ENCODE data around the gene CASZ1.

CASZ1 gene

GRCh38 chr1:10795276-10796021 lies 997 bp downstream of the CASZ1 start:
- DNase-seq = no peak

GRCh38 chr1:10794724-10795275 lies 1.6 kb downstream of the CASZ1 start:
- DNase-seq = no peak

DNA sequence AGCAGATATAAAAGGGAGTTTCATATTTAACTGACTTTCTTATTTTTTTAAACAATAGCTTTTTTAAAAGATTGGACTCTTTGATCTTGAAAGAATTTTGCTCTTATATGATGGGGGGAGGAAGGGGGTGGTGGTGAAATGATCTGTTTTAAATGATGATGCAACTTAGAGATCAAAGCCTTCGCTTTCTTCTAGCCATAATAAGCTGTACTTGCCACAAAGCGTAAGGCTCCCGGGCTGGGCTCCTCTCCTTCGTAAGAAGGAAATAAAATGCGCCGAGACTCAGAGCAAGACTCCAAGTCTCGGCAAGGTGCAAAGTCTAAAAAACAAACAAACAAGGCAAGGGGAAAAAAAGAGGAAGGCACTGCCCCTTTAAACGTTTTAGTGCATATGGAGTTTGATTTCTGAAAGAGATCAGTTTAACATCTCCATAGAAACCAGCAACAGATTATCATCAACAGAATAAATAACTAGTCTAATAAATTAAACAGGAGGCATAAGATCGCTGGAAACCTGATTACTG lies 3.3 kb downstream of the CASZ1 start:
- DNase-seq = no peak

DNA sequence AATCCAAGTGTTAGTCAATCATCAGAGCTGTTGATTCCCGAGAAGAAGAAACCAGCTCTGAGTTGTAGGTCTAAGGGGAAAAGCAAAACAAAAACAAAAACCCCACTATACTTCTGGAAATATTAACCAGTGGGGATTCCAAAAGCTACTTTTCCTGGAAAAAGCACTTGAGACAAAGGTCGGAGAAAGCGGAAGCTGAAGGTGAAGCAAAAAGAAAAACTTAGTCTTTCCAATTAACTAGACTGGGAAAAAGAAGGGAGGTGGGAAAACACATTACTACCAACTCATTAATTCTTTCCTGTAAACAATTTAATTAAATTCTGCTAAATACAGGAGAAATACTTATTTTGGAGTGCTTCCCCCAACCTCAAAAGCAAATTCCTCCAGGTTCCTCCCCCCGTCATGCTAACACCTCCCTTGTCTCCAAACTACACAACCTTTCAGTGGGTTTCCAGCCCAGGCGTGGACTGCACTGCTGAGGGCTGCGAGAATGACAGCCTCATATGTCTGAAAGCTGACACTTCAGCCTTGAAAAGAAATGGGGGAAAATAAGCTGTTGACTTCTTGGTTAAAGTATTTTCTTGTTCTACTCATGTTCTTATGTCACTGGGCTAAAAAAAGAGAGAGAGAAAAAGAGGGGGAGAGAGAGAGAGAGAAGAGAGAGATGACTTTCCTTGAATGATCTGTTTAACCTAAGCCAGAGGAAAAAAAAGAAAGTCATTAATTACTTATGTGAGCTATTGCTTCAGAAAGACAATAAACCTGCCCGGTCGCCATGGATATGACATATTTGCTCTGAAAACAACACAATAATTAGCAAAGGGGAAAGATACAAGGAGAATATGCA lies 5.1 kb downstream of the CASZ1 start:
- no peak for DNase-seq

DNA sequence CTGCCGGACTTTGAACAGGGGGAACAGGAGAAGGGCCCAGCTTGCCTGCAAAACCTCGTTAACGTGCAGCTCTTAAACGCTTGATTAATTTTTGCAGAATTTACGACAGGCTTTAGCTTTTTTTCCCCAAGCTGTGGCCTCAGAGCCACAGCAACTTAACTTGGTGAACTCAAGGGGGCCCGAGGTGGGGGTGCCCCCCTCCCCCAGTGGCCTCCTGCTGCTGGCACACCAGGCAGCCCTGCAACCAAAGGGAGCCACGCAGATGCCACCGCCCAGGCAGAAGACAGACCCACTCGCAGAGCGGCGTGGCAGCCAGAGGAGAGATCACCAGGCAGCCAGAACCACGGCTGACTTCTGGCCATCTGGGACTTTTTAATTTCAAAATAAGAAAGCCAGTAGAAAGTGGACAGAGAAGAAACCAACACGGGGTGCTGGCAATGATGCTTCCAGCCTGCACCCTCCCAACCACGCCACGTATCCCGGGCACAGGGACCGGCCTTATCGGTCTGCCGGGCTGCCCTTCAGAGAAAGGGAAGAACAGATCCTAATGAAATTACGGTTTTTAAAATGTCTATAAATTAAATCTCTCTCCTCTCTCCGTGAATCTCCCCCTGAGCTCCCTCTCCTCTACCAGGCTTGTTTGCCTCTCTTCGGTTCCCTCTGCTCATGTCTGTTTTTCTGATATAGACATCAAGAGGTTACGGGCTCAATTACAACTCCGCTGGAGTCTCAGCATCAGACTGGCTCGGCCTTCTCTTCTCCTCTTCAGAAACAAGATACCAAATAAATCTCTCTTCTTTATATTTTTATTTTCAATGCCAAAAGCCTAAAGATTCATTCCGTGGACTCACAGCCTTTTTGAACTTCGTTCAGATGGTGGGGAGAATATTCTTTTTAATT lies 6.4 kb downstream of the CASZ1 start:
- no peak for DNase-seq

GRCh38 chr1:10789047-10789791 lies 7.2 kb downstream of the CASZ1 start:
- no peak for DNase-seq

GRCh38 chr1:10788592-10789006 lies 7.8 kb downstream of the CASZ1 start:
- no peak for DNase-seq

DNA sequence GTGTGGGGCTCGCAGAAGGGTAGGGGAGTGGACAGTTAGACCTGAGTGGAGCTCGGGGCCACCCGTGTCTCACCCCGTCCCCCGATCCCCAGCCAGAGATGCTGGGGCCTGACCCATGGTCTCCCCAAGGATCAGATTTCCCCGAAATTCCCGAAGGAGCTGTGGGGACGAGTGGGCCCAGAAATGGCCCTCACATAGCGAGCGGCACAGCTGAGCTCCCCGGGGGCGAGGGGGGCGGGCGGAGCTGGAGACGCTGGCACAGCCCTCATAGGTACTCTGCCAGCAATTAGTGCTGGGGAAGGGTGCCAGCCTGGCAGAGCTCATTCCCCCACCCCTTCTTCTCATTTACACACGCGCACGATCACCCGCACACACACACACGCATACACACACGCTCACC lies 9.2 kb downstream of the CASZ1 start:
- no peak for DNase-seq

DNA sequence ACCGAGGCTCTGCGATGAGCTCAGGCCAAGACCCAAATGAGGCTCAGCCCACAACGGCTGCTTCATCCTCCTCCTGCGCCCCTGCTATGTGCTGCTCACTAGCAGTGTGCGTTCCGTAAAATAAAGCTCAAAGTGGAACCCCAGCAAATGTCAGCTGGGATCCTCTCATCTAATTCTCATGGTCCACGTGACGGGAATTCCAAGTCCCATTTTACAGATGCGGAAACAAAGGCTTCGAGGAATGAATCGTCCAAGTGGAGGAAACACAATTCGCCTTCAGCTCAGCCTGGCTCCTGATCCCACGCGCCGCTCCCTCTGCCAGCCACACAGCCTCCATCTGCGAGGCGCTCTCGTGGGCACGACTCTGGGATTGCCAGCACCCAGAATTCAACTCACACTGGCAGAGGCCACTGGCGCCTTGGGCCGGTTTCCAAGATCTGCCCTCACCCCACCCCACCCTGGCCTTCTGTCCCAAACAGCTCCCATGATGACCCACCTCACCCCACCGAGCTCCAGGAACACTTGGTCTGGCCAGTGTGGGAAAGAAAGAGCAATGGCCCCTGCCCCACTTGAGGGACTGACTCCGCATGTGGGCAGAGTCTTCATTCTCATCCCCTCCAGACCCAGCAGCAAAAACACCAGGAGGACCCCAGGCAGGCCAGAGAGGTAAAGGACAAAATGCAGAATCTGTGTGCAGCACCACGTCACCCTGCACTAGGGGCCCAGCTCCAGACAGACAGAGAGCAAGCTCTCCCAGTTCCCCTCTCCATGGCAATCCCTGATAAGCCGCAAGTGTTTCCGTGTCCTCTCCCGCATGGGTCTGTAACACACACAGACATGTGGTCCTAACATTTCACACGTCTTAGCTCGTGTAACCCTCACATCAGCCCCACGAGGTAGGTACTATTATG lies 10.5 kb downstream of the CASZ1 start:
- no peak for DNase-seq

- DNase-seq = no peak
Observed at GRCh38 chr1:10784998-10785727, 11.3 kb downstream of the CASZ1 start.

DNA sequence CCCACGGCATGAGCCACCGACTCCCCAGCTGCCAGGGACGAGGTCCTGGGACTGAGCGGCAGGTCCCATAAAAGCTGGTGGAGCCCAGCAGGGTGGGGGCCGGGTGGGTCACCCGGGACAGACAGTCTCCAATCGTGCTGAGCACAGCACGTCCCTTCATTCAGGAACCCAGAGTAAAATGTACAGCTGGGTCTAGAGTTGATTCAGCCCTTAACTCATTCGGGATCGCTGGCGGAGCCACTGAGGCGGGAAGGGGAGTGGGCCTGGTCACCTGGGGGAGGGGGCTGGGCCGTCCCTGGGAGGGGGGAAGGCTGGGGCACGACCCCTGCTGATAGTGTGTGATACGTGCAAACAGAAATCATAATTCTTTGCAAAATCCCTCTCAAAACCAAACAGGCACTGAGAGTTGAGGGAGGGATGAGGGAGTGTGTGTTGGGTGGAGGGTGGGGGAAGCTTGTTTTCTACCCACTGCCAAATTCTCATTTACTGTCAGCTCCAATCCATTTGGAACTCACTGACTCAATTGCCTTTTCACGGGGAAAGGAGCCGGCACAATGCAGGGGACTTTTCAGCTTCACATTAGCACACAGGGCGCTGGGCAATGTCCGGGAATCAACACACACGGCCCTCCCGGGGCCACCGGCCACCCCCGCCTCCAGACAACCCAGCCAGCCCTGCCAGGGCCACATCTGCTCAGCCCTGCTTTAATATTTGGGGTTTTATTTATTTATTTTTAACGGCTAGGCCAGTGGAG lies 13.8 kb downstream of the CASZ1 start:
- DNase-seq = no peak

- DNase-seq = no peak
Observed at GRCh38 chr1:10781137-10781536, 15.3 kb downstream of the CASZ1 start.

DNA sequence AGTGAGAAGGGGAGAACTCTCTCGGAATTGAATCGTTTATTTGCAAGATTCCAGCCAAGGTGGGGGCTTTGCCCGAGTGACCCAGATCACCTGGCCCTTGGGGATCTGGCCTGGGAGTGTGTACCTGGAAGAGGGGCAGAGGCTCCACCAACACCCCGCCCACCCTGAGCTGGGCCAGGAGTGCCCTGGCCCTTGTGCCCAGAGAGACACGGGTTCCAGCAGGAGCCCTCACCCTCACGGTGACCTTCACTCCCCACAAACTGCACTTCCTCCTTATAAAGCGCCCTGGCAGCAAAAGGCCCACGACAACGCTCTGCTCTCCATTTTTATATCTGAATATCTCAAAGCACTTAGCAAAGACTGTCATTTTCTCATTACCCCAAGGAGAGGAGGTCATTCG lies 16.6 kb downstream of the CASZ1 start:
- DNase-seq = no peak

- no peak for DNase-seq
Observed at GRCh38 chr1:10779201-10779600, 17.2 kb downstream of the CASZ1 start.

DNA sequence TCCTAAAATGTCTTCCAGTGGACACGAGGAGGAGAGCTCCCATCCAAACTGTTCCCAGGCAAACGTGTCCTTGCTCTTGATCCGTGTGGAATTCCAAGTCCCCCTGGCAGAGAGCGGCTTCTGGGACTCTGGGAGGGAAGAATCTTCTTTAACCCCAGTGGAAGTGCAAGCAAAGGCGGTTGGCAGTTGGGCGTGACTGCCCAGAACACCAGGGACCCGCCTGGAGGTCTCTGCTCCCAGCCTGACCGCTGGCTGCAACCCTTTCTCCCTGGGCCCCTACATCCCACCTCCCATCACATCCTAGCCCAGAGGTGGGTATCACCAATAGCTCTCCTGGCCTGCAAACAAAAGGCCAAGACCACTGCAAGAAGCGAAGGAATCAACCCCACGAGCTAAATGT lies 17.8 kb downstream of the CASZ1 start:
- no peak for DNase-seq

DNA sequence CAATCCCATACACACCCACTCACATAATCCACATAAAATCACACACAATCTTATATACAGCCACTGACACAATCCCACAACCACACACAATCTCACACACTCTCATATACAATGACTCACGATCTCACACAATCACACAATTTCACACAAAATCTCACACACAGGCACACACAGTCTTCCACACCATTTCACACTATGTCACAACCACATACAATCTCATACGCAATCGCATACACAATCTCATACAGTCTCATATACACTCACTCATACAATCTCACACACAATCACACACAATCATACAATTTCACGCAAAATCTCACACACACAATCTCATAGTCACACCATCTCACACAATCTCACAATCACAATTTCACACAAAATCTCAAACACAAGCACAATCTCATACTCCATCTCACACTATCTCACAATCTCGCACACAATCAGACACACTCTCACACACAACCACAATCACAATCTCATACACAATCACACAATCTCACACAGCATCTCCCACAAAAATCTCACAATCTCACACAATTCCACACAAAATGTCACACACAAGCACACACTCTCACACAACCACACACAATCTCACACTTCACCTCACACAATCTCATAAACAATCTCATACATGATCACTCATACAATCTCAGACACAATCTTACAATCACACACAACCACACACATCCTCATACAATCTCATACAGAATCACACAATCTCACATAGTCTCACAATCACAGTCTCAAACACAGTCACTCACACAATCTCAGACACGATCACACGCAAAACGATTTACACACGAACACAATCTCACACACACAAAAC lies 18.5 kb downstream of the CASZ1 start:
- DNase-seq = no peak

- DNase-seq = no peak
Observed at GRCh38 chr1:10776190-10776905, 20.1 kb downstream of the CASZ1 start.

- DNase-seq = no peak
Observed at GRCh38 chr1:10775763-10776162, 20.7 kb downstream of the CASZ1 start.
